Stomach (tissue), 4 donors: ENCODE results near the gene NFATC2.

Experiments
- CTCF ChIP-seq, 7 experiments: fragments of 450-650 bp in 4 of 7; fragments of 200-600 bp in 3 of 7; sonication (generic) in 3 of 7; IDR thresholded peaks; one replicate each; pipeline ENCODE4 v1.5.1; 2016 to 2019; ENCODE audit warnings: antibody characterized with exemption in 7 of 7, control low read depth in 2 of 7, mild to moderate bottlenecking in 1 of 7
- POLR2AphosphoS5 ChIP-seq, 3 donors: sonication (generic); formaldehyde crosslinking; IDR thresholded peaks; one replicate each; pipeline ENCODE4 v1.6.1; 2016; ENCODE audit warnings: antibody characterized with exemption in 3 of 3

GRCh38 chr20:51484141-51484815 lies 58.2 kb downstream of the NFATC2 start:
- TF ChIP-seq CTCF (IDR thresholded peaks at IDR 0.05) (no peak), POLR2AphosphoS5 (IDR thresholded peaks at IDR 0.05) (no peak)
